Upper lobe of left lung (tissue), 6 donors: ENCODE results near the gene ASCC2. TPM values are rescaled to one million over a fixed set of nuclear protein-coding genes. Genes with fewer than 3 reads are reported as not detected.

ENCODE experiments used
- ATAC-seq, 2 donors: fragments of 200-7000 bp; cut with Tn5 transposase; one replicate each; pipeline ENCODE4 v1.9.1; 2022; ENCODE audit warnings: mild to moderate bottlenecking in 2 of 2, moderate library complexity in 2 of 2; ENCODE audit not compliant: low FRiP score in 2 of 2
- DNase-seq, 2 donors: peaks; one replicate each; pipeline ENCODE4 v3.0.0-alpha.2; 2019 to 2020
- H3K27ac ChIP-seq, 4 donors: fragments of 200-600 bp; sonication (generic); one replicate each; pipeline ENCODE4 v1.5.1; 2016 to 2019
- H3K27me3 ChIP-seq, 4 donors: fragments of 200-600 bp; sonication (generic); one replicate each; pipeline ENCODE4 v1.5.1; 2017 to 2019
- H3K36me3 ChIP-seq, 4 donors: fragments of 200-600 bp; sonication (generic); one replicate each; pipeline ENCODE4 v1.5.1; 2016 to 2019
- H3K4me1 ChIP-seq, 4 donors: fragments of 200-600 bp; sonication (generic); one replicate each; pipeline ENCODE4 v1.5.1; 2018 to 2019
- H3K4me3 ChIP-seq, 4 donors: fragments of 200-600 bp; sonication (generic); one replicate each; pipeline ENCODE4 v1.5.1; 2017 to 2019; ENCODE audit warnings: mild to moderate bottlenecking in 2 of 4, moderate library complexity in 1 of 4
- H3K9me3 ChIP-seq, 4 donors: fragments of 200-600 bp; sonication (generic); one replicate each; pipeline ENCODE4 v1.5.1; 2018 to 2019
- EP300 ChIP-seq, 4 donors: sonication (generic); formaldehyde crosslinking; IDR thresholded peaks; one replicate each; pipeline ENCODE4 v1.5.1; 2017; ENCODE audit warnings: antibody characterized with exemption in 4 of 4, control low read depth in 2 of 4
- POLR2A ChIP-seq, 4 donors: fragments of 450-650 bp; IDR thresholded peaks; one replicate each; pipeline ENCODE4 v1.5.1; 2016 to 2017; ENCODE audit warnings: antibody characterized with exemption in 4 of 4, mild to moderate bottlenecking in 2 of 4
- POLR2AphosphoS5 ChIP-seq, 2 donors: sonication (generic); formaldehyde crosslinking; IDR thresholded peaks; one replicate each; pipeline ENCODE4 v1.5.1; 2017; ENCODE audit warnings: antibody characterized with exemption in 2 of 2
- WGBS, 2 donors: methylation state at CpG; one replicate each; pipeline ENCODE4 v1.1.5; 2017 to 2018; 5-methylcytosine and 5-hydroxymethylcytosine counted together
- total RNA-seq, 6 donors: library from RNA; depleted of rRNA in 4 of 6; stranded (reverse); fragments of >200 nt in 4 of 6; gene quantifications; one replicate each; pipeline versions ENCODE4 v1.1.0 to v1.2.1, GENCODE V29; 2016 to 2021
- TF ChIP-seq, protein P1 (sequence below), 6 experiments: fragments of 450-650 bp in 4 of 6; fragments of 200-600 bp in 2 of 6; sonication (generic) in 2 of 6; IDR thresholded peaks; one replicate each; pipeline ENCODE4 v1.5.1; 2016 to 2019; ENCODE audit warnings: antibody characterized with exemption in 6 of 6
- donor health status: DM: no; HTN: no; CAD: no; lungs with moderate emphysema.
- donor health status: DM: no; HTN: yes; CAD: no; lungs with severe emphysema.

ASCC2 gene
- total RNA-seq, 6 donors from 2014 or later, result 42.3 to 129 (median 64.3) TPM

GRCh38 chr22:29748248-29748893, 89.7 kb downstream of the ASCC2 start:
- Histone ChIP-seq H3K36me3 (peaks cover 0 to 42% (median 35%) of the 10 kb centered on the region in 4 donors), H3K27me3 (no peaks in the 10 kb centered on the region), H3K27ac (no peak overlapping the region), H3K9me3 (no peaks in the 10 kb centered on the region), H3K4me3 (no peak overlapping the region), H3K4me1 (peaks cover 0 to 5% (median 0%) of the 10 kb centered on the region in 4 donors)
- TF ChIP-seq POLR2A (IDR thresholded peaks at IDR 0.05) (no peak), POLR2AphosphoS5 (IDR thresholded peaks at IDR 0.05) (no peak), EP300 (IDR thresholded peaks at IDR 0.05) (no peak)
- TF ChIP-seq, protein P1, sequence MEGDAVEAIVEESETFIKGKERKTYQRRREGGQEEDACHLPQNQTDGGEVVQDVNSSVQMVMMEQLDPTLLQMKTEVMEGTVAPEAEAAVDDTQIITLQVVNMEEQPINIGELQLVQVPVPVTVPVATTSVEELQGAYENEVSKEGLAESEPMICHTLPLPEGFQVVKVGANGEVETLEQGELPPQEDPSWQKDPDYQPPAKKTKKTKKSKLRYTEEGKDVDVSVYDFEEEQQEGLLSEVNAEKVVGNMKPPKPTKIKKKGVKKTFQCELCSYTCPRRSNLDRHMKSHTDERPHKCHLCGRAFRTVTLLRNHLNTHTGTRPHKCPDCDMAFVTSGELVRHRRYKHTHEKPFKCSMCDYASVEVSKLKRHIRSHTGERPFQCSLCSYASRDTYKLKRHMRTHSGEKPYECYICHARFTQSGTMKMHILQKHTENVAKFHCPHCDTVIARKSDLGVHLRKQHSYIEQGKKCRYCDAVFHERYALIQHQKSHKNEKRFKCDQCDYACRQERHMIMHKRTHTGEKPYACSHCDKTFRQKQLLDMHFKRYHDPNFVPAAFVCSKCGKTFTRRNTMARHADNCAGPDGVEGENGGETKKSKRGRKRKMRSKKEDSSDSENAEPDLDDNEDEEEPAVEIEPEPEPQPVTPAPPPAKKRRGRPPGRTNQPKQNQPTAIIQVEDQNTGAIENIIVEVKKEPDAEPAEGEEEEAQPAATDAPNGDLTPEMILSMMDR (IDR thresholded peaks at IDR 0.05), result no peak
- 75 to 90% methylated on average over 1 to 9 of the region's 9 CpGs for WGBS, 2 donors
- DNase-seq (peak in 1 of 2 donors; percentile 62), ATAC-seq (no peak)

DNA sequence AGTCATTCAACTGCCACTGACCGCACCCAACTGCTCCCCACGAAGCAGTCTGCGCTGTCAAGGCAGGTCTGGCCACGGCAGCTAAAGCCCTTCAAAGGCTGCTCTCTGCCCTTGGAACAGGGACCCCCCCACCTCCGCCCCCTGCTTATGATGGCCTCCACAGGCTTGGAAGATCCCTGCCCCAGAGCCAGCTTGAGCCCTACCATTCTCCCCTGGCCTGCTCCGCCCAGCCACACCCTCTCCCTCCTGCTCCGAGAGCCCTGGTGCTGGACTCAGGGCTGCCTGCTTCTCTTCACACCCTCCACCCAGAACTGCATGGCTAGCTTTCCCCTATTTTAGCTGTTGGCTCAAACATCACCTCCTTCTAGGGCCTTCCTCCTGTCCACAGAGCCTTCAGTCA, 90.2 kb downstream of the ASCC2 start:
- peaks cover 0 to 42% (median 35%) of the 10 kb centered on the region in 4 donors for H3K36me3 ChIP-seq
- no peaks in the 10 kb centered on the region for H3K9me3 ChIP-seq
- DNase-seq (peak in 1 of 2 donors; percentile 26), ATAC-seq (no peak)
- H3K4me1 ChIP-seq, result peaks cover 0 to 5% (median 0%) of the 10 kb centered on the region in 4 donors
- no peak for TF ChIP-seq EP300 (IDR thresholded peaks at IDR 0.05)
- no peak for TF ChIP-seq POLR2A (IDR thresholded peaks at IDR 0.05)
- WGBS, 2 donors, result 91 to 95% methylated on average over 7 of the region's 7 CpGs
- H3K4me3 ChIP-seq, result no peak overlapping the region
- H3K27ac ChIP-seq, result no peak overlapping the region
- no peaks in the 10 kb centered on the region for H3K27me3 ChIP-seq

DNA sequence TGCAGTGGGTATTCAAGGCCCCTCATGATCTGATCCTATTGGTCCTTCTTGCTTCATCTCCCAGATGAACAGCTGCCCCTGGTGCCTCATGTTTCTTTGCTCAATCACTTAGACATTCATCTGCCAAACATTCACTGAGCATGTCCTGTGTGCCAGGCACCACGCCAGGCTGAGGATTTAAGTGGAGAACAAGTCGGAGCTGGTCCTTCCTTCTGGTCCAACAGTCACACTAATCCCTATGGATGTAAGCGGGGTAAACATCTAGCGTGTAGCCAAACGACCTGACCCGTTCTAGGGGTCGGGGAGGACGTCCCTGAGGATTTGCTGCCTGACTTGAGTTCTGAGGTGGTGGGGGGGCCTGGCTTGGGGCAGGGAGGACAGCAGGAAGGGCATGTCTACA, 93.2 kb downstream of the ASCC2 start:
- 81 to 86% methylated on average over 8 of the region's 8 CpGs for WGBS, 2 donors
- Histone ChIP-seq H3K4me3 (no peak overlapping the region), H3K27me3 (no peaks in the 10 kb centered on the region), H3K9me3 (no peaks in the 10 kb centered on the region), H3K27ac (no peak overlapping the region), H3K4me1 (no peaks in the 10 kb centered on the region), H3K36me3 (peaks cover 0 to 65% (median 52%) of the 10 kb centered on the region in 4 donors)
- DNase-seq (no peak), ATAC-seq (no peak)
- TF ChIP-seq EP300 (IDR thresholded peaks at IDR 0.05) (no peak), POLR2A (IDR thresholded peaks at IDR 0.05) (no peak), POLR2AphosphoS5 (IDR thresholded peaks at IDR 0.05) (no peak)
- TF ChIP-seq, protein P1 (IDR thresholded peaks at IDR 0.05), result no peak

DNA sequence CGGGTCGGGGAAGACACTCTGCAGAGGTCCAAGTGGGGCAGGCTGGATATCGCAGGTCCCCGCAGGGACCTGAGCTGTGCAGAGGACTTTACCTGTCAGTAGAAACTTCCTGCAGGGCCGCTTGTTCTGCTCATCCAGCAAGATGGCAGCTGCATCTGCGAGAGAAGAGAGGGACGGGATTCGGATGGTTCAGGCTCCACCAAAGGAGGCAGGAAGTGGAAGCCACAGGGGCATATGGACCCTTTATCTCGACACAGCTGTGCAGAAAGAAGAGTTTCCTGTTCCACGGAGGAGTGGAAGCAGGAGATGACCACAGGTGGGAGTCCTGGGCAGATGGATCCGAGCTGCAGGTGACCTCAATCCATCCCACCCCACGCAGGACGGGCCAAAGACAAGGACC, 95.7 kb downstream of the ASCC2 start:
- H3K27ac ChIP-seq, result no peak overlapping the region
- whole genome bisulfite sequencing, 2 donors, result 74 to 79% methylated on average over 13 of the region's 13 CpGs
- no peaks in the 10 kb centered on the region for H3K27me3 ChIP-seq
- no peak for TF ChIP-seq POLR2A (IDR thresholded peaks at IDR 0.05)
- TF ChIP-seq, protein P1 (IDR thresholded peaks at IDR 0.05), result no peak
- no peak for TF ChIP-seq EP300 (IDR thresholded peaks at IDR 0.05)
- no peak for TF ChIP-seq POLR2AphosphoS5 (IDR thresholded peaks at IDR 0.05)
- H3K4me3 ChIP-seq, result no peak overlapping the region
- no peak for DNase-seq
- ATAC-seq, result no peak
- no peaks in the 10 kb centered on the region for H3K9me3 ChIP-seq
- H3K4me1 ChIP-seq, result no peaks in the 10 kb centered on the region
- H3K36me3 ChIP-seq, result peaks cover 0 to 77% (median 56%) of the 10 kb centered on the region in 4 donors

DNA sequence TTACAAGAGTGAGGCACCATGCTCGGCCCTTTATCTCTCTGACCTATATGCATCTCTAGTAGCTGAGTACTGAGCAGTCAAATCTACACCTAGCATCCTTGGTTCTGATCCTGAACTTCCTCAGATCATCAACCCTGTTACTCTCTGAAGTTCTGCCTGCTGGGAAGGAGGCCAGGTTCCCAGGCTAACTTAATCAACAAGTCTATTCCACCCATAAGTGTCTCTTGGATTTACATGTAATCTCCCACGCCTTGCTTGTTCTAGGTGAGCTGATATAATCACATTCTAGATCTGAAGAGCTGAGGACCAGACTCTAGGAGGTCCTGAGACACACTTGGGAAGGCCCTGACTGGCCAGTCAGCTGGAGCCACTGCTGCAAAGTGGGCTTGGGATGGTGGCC, 96.1 kb downstream of the ASCC2 start:
- no peak for DNase-seq
- no peak for TF ChIP-seq POLR2AphosphoS5 (IDR thresholded peaks at IDR 0.05)
- no peak for TF ChIP-seq POLR2A (IDR thresholded peaks at IDR 0.05)
- TF ChIP-seq, protein P1 (IDR thresholded peaks at IDR 0.05), result no peak
- TF ChIP-seq EP300 (IDR thresholded peaks at IDR 0.05), result no peak
- ATAC-seq, result no peak
- peaks cover 0 to 74% (median 52%) of the 10 kb centered on the region in 4 donors for H3K36me3 ChIP-seq
- H3K27me3 ChIP-seq, result no peaks in the 10 kb centered on the region
- H3K27ac ChIP-seq, result no peak overlapping the region
- no peaks in the 10 kb centered on the region for H3K4me1 ChIP-seq
- 93 to 100% methylated on average over 1 to 2 of the region's 2 CpGs for WGBS, 2 donors
- H3K9me3 ChIP-seq, result no peaks in the 10 kb centered on the region
- H3K4me3 ChIP-seq, result no peak overlapping the region
